BE2C (cell line): ENCODE data around the gene METRN.

ENCODE experiments used
- DNase-seq: peaks from one replicate; pipeline ENCODE4 v3.0.0-alpha.2; 2020
- H3K27me3 ChIP-seq: fragments of 250-450 bp; sonication (Bioruptor Pico); 2 replicates; pipeline ENCODE4 v1.5.1; 2020; ENCODE audit warnings: mild to moderate bottlenecking
- H3K36me3 ChIP-seq: fragments of 250-450 bp; sonication (Bioruptor Pico); 2 replicates; pipeline ENCODE4 v1.5.1; 2020; ENCODE audit warnings: mild to moderate bottlenecking
- H3K4me1 ChIP-seq: fragments of 250-450 bp; sonication (Bioruptor Pico); 2 replicates; pipeline ENCODE4 v1.5.1; 2020
- H3K4me3 ChIP-seq: 2 replicates; pipeline ENCODE4 v1.5.1; 2011; ENCODE audit warnings: low read depth, low read length
- H3K9me3 ChIP-seq: fragments of 250-450 bp; sonication (Bioruptor Pico); 2 replicates; pipeline ENCODE4 v1.5.1; 2020
- CTCF ChIP-seq: IDR thresholded peaks from 2 replicates; pipeline ENCODE4 v1.5.1; 2012; ENCODE audit warnings: mild to moderate bottlenecking, low read depth, low read length

The METRN gene

GRCh38 chr16:764184-764750, 49.3 kb downstream of the METRN start:
- Histone ChIP-seq H3K9me3 (no peaks in the 10 kb centered on the region), H3K27me3 (no peaks in the 10 kb centered on the region), H3K36me3 (no peaks in the 10 kb centered on the region), H3K4me1 (no peaks in the 10 kb centered on the region), H3K4me3 (no peak overlapping the region)
- DNase-seq, result no peak
- no peak for TF ChIP-seq CTCF

GRCh38 chr16:764848-765487, 50.0 kb downstream of the METRN start:
- Histone ChIP-seq H3K9me3 (no peaks in the 10 kb centered on the region), H3K4me3 (no peak overlapping the region), H3K27me3 (no peaks in the 10 kb centered on the region), H3K4me1 (no peaks in the 10 kb centered on the region), H3K36me3 (no peaks in the 10 kb centered on the region)
- no peak for TF ChIP-seq CTCF
- DNase-seq, result peak; percentile 15

GRCh38 chr16:765488-765865, 50.6 kb downstream of the METRN start:
- no peak for DNase-seq
- Histone ChIP-seq H3K9me3 (no peaks in the 10 kb centered on the region), H3K27me3 (no peaks in the 10 kb centered on the region), H3K36me3 (no peaks in the 10 kb centered on the region), H3K4me3 (no peak overlapping the region), H3K4me1 (no peaks in the 10 kb centered on the region)
- TF ChIP-seq CTCF, result no peak

- H3K36me3 ChIP-seq, result no peaks in the 10 kb centered on the region
- H3K4me3 ChIP-seq, result no peak overlapping the region
- TF ChIP-seq CTCF, result no peak
- no peaks in the 10 kb centered on the region for H3K9me3 ChIP-seq
- H3K4me1 ChIP-seq, result no peaks in the 10 kb centered on the region
- DNase-seq, result no peak
- H3K27me3 ChIP-seq, result no peaks in the 10 kb centered on the region
These were observed 51.3 kb downstream of the METRN start for GRCh38 chr16:766008-766819.

GRCh38 chr16:766820-767640, 52.1 kb downstream of the METRN start:
- Histone ChIP-seq H3K9me3 (no peaks in the 10 kb centered on the region), H3K27me3 (no peaks in the 10 kb centered on the region), H3K4me1 (no peaks in the 10 kb centered on the region)

More at GRCh38 chr16:766820-767640, 52.1 kb downstream of the METRN start:
- no peak for DNase-seq
- Histone ChIP-seq H3K4me3 (no peak overlapping the region), H3K36me3 (no peaks in the 10 kb centered on the region)
- no peak for TF ChIP-seq CTCF
